ENCODE measurements around the gene PLEKHA1. TPM values are rescaled to one million over a fixed set of nuclear protein-coding genes. Genes with fewer than 3 reads are reported as not detected.

The PLEKHA1 gene
- total RNA-seq (ENCODE audit: insufficient read depth, low replicate concordance), result 32.3 TPM

GRCh38 chr10:122374237-122374858 is at the start of gene PLEKHA1:
PLEKHA1 (plus strand) TSS chr10:122374708; CDS start chr10:122393201, 18,493 bp downstream.
- DNase-seq (ENCODE audit: low spot score), result peak; percentile 98

- DNase-seq (ENCODE audit: low spot score), result no peak
Observed at GRCh38 chr10:122325235-122325634, 49.3 kb upstream of the PLEKHA1 start.

- no peak for DNase-seq (ENCODE audit: low spot score)
Observed at GRCh38 chr10:122326385-122326784, 48.1 kb upstream of the PLEKHA1 start.

GRCh38 chr10:122326806-122327205 is 47.7 kb upstream of the PLEKHA1 start:
- no peak for DNase-seq (ENCODE audit: low spot score)

- no peak for DNase-seq (ENCODE audit: low spot score)
Observed at GRCh38 chr10:122327237-122328206, 47.0 kb upstream of the PLEKHA1 start.

GRCh38 chr10:122328676-122329075 is 45.8 kb upstream of the PLEKHA1 start:
- DNase-seq (ENCODE audit: low spot score), result no peak

- no peak for DNase-seq (ENCODE audit: low spot score)
Observed at GRCh38 chr10:122329416-122329815, 45.1 kb upstream of the PLEKHA1 start.

- DNase-seq (ENCODE audit: low spot score), result no peak
Observed at GRCh38 chr10:122331100-122331499, 43.4 kb upstream of the PLEKHA1 start.

- no peak for DNase-seq (ENCODE audit: low spot score)
Observed at GRCh38 chr10:122331615-122332446, 42.7 kb upstream of the PLEKHA1 start.

- no peak for DNase-seq (ENCODE audit: low spot score)
Observed at GRCh38 chr10:122333037-122333436, 41.5 kb upstream of the PLEKHA1 start.

- no peak for DNase-seq (ENCODE audit: low spot score)
Observed at GRCh38 chr10:122336332-122336731, 38.2 kb upstream of the PLEKHA1 start.

- DNase-seq (ENCODE audit: low spot score), result no peak
Observed at GRCh38 chr10:122336961-122337360, 37.5 kb upstream of the PLEKHA1 start.

- no peak for DNase-seq (ENCODE audit: low spot score)
Observed at GRCh38 chr10:122338609-122339441, 35.7 kb upstream of the PLEKHA1 start.

- peak; percentile 56 for DNase-seq (ENCODE audit: low spot score)
Observed at GRCh38 chr10:122341141-122341810, 33.2 kb upstream of the PLEKHA1 start.

GRCh38 chr10:122342293-122343134 is 32.0 kb upstream of the PLEKHA1 start:
- peak; percentile 35 for DNase-seq (ENCODE audit: low spot score)

- no peak for DNase-seq (ENCODE audit: low spot score)
Observed at GRCh38 chr10:122343135-122343800, 31.2 kb upstream of the PLEKHA1 start.

GRCh38 chr10:122343936-122344335 is 30.6 kb upstream of the PLEKHA1 start:
- no peak for DNase-seq (ENCODE audit: low spot score)

- no peak for DNase-seq (ENCODE audit: low spot score)
Observed at GRCh38 chr10:122344741-122345258, 29.7 kb upstream of the PLEKHA1 start.
